C4-2B (cell line): ENCODE results near the gene HS6ST3.

ENCODE experiments used
- H3K27ac ChIP-seq: fragments of 450-650 bp; 2 replicates; pipeline ENCODE4 v1.5.1; 2017
- ZFX ChIP-seq: fragments of 450-650 bp; IDR thresholded peaks from 2 replicates; pipeline ENCODE4 v1.6.1; 2017
- TF ChIP-seq, protein P1 (sequence below): fragments of 450-650 bp; conservative IDR thresholded peaks from 2 replicates; pipeline ENCODE4 v1.5.1; 2017; ENCODE audit warnings: mild to moderate bottlenecking

The HS6ST3 gene

DNA sequence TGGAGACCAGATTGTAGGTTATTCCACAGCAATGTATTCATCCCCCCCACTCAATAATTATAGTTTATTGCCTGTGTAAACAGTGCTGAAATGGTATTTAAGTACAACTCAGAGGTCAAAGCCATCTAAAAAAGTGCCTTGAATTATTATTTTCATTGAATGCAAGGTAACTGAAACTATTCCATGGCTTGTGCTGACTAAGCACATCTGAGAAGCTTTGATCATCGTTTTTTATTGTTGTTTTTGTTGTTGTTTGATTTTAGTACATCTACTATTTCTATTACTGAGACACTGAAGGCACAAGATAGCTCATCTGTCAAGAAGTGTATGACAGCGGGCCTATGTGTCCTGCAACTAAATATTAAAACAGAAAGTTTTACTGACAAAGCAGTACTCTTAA lies 596.4 kb downstream of the HS6ST3 start:
- no peak for TF ChIP-seq ZFX
- TF ChIP-seq, protein P1, sequence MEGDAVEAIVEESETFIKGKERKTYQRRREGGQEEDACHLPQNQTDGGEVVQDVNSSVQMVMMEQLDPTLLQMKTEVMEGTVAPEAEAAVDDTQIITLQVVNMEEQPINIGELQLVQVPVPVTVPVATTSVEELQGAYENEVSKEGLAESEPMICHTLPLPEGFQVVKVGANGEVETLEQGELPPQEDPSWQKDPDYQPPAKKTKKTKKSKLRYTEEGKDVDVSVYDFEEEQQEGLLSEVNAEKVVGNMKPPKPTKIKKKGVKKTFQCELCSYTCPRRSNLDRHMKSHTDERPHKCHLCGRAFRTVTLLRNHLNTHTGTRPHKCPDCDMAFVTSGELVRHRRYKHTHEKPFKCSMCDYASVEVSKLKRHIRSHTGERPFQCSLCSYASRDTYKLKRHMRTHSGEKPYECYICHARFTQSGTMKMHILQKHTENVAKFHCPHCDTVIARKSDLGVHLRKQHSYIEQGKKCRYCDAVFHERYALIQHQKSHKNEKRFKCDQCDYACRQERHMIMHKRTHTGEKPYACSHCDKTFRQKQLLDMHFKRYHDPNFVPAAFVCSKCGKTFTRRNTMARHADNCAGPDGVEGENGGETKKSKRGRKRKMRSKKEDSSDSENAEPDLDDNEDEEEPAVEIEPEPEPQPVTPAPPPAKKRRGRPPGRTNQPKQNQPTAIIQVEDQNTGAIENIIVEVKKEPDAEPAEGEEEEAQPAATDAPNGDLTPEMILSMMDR, result no peak

DNA sequence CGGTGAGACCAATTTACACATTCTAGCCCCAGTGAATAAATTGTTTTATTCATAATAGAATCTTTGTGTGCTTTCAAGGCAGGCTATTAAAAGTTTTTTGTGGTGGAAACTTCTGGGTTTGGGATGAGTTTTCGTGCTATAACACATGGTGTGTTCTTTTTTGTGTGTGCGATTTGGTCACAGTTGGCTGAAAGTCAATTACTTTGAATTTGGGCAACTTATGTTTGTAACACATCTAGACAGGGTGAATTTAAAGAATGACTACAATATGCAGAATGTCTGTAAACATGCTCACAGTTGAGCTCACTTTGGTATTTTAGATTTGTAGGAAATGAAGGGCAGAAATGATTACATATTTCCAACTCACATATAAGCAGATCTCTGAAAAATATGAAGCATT lies 597.3 kb downstream of the HS6ST3 start:
- H3K27ac ChIP-seq, result no peak overlapping the region
- TF ChIP-seq, protein P1, result no peak
- no peak for TF ChIP-seq ZFX

More for the DNA sequence above, 596.4 kb downstream of the HS6ST3 start:
- H3K27ac ChIP-seq, result no peak overlapping the region

DNA sequence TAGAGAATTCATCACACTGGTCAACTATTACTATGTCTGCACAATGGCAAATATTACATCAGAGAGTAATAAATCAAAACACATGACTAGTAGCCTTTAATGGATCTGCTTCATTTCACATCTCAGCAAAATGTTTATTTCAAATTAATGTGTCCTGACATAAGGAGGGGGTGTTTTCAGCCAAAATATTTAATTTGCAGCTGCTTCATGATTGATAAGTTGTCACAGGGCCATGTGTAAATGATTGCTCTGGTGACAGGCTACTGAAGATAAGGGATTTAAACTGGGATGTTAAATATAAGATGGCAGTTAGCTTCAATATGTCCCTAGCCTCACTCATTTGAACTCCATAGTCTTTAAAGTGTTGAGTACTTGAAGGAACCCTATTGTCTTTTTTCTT lies 601.1 kb downstream of the HS6ST3 start:
- no peak overlapping the region for H3K27ac ChIP-seq
- no peak for TF ChIP-seq ZFX

DNA sequence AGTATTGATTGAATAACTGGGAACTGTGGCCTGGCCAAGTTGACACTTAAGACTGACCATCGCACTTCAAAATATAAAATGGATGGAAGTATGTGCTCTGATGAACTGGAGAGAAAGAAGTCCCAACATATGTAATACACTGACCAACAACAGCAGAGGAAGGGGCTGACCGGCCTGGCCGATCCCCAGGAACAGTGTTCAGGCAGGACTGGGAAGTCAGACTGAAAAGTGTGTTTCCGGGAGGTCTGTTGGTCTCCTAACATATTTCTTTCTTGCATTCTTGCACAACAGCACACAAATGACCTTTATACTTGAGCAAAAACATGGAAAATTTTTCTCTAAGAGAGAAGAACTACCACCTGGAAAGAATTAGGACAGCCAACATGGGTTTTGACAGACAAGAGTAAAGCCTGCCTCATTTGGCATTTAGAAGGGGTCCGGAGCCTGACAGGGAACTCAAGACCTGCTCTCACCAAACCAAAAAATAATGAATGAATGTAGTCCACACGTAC lies 606.5 kb downstream of the HS6ST3 start:
- no peak for TF ChIP-seq ZFX
- TF ChIP-seq, protein P1, result no peak
- H3K27ac ChIP-seq, result no peak overlapping the region

DNA sequence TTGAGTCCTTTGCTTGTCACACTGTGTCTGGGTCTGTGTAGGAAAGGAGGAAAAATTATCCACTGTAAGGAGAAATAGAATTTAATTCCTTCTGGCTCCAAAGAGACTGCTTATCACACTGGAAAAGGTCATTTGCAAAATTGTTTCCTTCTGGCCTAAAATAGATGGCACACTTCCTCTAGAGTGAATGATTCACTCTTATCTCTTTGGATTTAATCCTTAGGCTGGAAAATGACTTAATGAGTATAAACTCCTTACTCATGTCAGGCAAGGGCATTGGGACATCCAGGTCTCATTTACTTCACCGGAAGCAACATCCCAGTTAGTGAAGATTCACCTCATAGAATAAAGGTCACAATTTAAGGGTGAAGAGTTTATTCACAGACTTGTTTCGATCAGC lies 610.8 kb downstream of the HS6ST3 start:
- no peak overlapping the region for H3K27ac ChIP-seq
- no peak for TF ChIP-seq ZFX
- TF ChIP-seq, protein P1, result no peak

- TF ChIP-seq, protein P1, result no peak
- TF ChIP-seq ZFX, result no peak
- no peak overlapping the region for H3K27ac ChIP-seq
These were observed 617.2 kb downstream of the HS6ST3 start for GRCh38 chr13:96707146-96707545.

- TF ChIP-seq ZFX, result no peak
- TF ChIP-seq, protein P1, result no peak
- H3K27ac ChIP-seq, result no peak overlapping the region
These were observed 620.4 kb downstream of the HS6ST3 start for GRCh38 chr13:96710166-96710862.

DNA sequence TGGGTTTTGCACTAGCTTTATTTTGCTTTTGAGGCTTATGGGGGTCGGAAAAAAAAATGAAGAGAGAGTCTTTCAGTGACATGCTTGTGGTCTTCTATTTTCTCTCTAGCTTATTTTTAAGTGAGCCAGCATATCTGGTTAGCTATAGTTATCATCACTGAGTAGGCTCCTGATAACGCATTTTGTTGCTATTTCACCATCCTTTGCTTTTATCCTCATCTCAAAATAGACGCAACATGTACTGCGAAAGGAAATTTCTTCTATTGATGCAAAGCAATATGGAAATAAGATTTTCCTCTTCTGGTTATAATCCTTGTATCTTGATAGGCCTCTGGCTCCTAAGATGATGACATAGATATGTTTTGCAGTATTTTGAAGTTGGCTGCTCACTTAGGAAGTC lies 630.5 kb downstream of the HS6ST3 start:
- no peak for TF ChIP-seq ZFX
- TF ChIP-seq, protein P1, result no peak
- no peak overlapping the region for H3K27ac ChIP-seq
